ENCODE data around the gene COQ8A. TPM values are rescaled to one million over a fixed set of nuclear protein-coding genes. Genes with fewer than 3 reads are reported as not detected.
A peak's percentile ranks its signal among the peaks of the same experiment; 100 is the strongest.
"Not testable (repeated sequence)": the region's sequence is repeated elsewhere in the genome, so short reads cannot be mapped to it uniquely, and the experiment has no call there.

COQ8A gene
- total RNA-seq, 1 donor from 2014 or later: 13.8 TPM

GRCh38 chr1:226993814-226994585 lies 53.9 kb downstream of the COQ8A start:
- Mint-ChIP-seq H3K9me3 (peaks cover 5% of the 10 kb centered on the region), H3K4me1 (peaks cover 35% of the 10 kb centered on the region), H3K4me3 (no peak overlapping the region), H3K36me3 (peaks cover 14% of the 10 kb centered on the region), H3K27ac (peak overlapping the region; percentile 16), H3K27me3 (ENCODE audit: insufficient read depth, low read depth) (peaks cover 2% of the 10 kb centered on the region)
- Histone ChIP-seq H3K27ac (peak overlapping the region; percentile 79), H3K36me3 (no peaks in the 10 kb centered on the region), H3K4me2 (peak overlapping the region; percentile 63), H3K79me2 (ENCODE audit: low read depth) (no peaks in the 10 kb centered on the region), H2AFZ (replicated peaks) (no peak overlapping the region), H3K4me1 (peaks cover 49% of the 10 kb centered on the region), H4K20me1 (ENCODE audit: low read depth) (no peaks in the 10 kb centered on the region), H3K9me3 (ENCODE audit: low read depth) (no peaks in the 10 kb centered on the region), H3K9ac (no peak overlapping the region), H3K4me3 (no peak overlapping the region), H3K27me3 (no peaks in the 10 kb centered on the region), H3F3A (ENCODE audit: low read depth) (peaks cover 46% of the 10 kb centered on the region)
- DNase-seq (ENCODE audit: low spot score): peak; percentile 73
- no peak for TF ChIP-seq EZH2 (IDR thresholded peaks at IDR 0.05)
- no peak for TF ChIP-seq EZH2phosphoT487 (IDR thresholded peaks at IDR 0.05)
- TF ChIP-seq CTCF (IDR thresholded peaks at IDR 0.05): no peak

- H3K79me2 ChIP-seq (ENCODE audit: low read depth): no peaks in the 10 kb centered on the region
- Mint-ChIP-seq H3K27ac (peak overlapping the region; percentile 50), H3K36me3 (peaks cover 19% of the 10 kb centered on the region), H3K4me1 (peaks cover 35% of the 10 kb centered on the region), H3K4me3 (no peak overlapping the region), H3K9me3 (peaks cover 5% of the 10 kb centered on the region), H3K27me3 (ENCODE audit: insufficient read depth, low read depth) (peaks cover 4% of the 10 kb centered on the region)
- H2AFZ ChIP-seq (replicated peaks): no peak overlapping the region
- peak overlapping the region; percentile 79 for H3K27ac ChIP-seq
- H3K9ac ChIP-seq: no peak overlapping the region
- H3K4me1 ChIP-seq: peaks cover 43% of the 10 kb centered on the region
- TF ChIP-seq EZH2 (IDR thresholded peaks at IDR 0.05) (no peak), CTCF (IDR thresholded peaks at IDR 0.05) (no peak), EZH2phosphoT487 (IDR thresholded peaks at IDR 0.05) (no peak)
- no peaks in the 10 kb centered on the region for H4K20me1 ChIP-seq (ENCODE audit: low read depth)
- no peaks in the 10 kb centered on the region for H3K9me3 ChIP-seq (ENCODE audit: low read depth)
- H3K4me2 ChIP-seq: peak overlapping the region; percentile 63
- no peak overlapping the region for H3K4me3 ChIP-seq
- H3K36me3 ChIP-seq: no peaks in the 10 kb centered on the region
- no peaks in the 10 kb centered on the region for H3K27me3 ChIP-seq
- DNase-seq (ENCODE audit: low spot score): no peak
- H3F3A ChIP-seq (ENCODE audit: low read depth): peaks cover 39% of the 10 kb centered on the region
These were observed 54.7 kb downstream of the COQ8A start for GRCh38 chr1:226994586-226995364.

GRCh38 chr1:226995365-226996332 lies 55.6 kb downstream of the COQ8A start:
- Histone ChIP-seq H3K27me3 (no peaks in the 10 kb centered on the region), H3K4me1 (peaks cover 43% of the 10 kb centered on the region), H2AFZ (replicated peaks) (no peak overlapping the region), H3K27ac (peak overlapping the region; percentile 13), H3K4me2 (peak overlapping the region; percentile 31), H3K4me3 (no peak overlapping the region), H4K20me1 (ENCODE audit: low read depth) (no peaks in the 10 kb centered on the region), H3K79me2 (ENCODE audit: low read depth) (no peaks in the 10 kb centered on the region), H3K36me3 (no peaks in the 10 kb centered on the region), H3F3A (ENCODE audit: low read depth) (peaks cover 39% of the 10 kb centered on the region), H3K9me3 (ENCODE audit: low read depth) (no peaks in the 10 kb centered on the region), H3K9ac (no peak overlapping the region)
- DNase-seq (ENCODE audit: low spot score): peak; percentile 57
- Mint-ChIP-seq H3K27ac (no peak overlapping the region), H3K9me3 (peaks cover 5% of the 10 kb centered on the region), H3K36me3 (peaks cover 22% of the 10 kb centered on the region), H3K4me1 (peaks cover 33% of the 10 kb centered on the region), H3K27me3 (ENCODE audit: insufficient read depth, low read depth) (peaks cover 4% of the 10 kb centered on the region), H3K4me3 (no peak overlapping the region)
- TF ChIP-seq CTCF (IDR thresholded peaks at IDR 0.05) (no peak), EZH2 (IDR thresholded peaks at IDR 0.05) (no peak), EZH2phosphoT487 (IDR thresholded peaks at IDR 0.05) (no peak)

GRCh38 chr1:226999579-226999978 lies 59.5 kb downstream of the COQ8A start:
- H3K27ac Mint-ChIP-seq; H3K27me3 ChIP-seq; H3K4me2 ChIP-seq; H3K79me2 ChIP-seq (ENCODE audit: low read depth); H3K36me3 ChIP-seq; H4K20me1 ChIP-seq (ENCODE audit: low read depth); H3K9ac ChIP-seq; H2AFZ ChIP-seq (replicated peaks); H3K27me3 Mint-ChIP-seq (ENCODE audit: insufficient read depth, low read depth); H3K4me3 ChIP-seq; H3K4me3 Mint-ChIP-seq; H3K9me3 Mint-ChIP-seq; H3K27ac ChIP-seq; H3K9me3 ChIP-seq (ENCODE audit: low read depth); DNase-seq (ENCODE audit: low spot score): not testable (repeated sequence)
- H3K4me1 Mint-ChIP-seq: peaks cover 22% of the 10 kb centered on the region
- H3K36me3 Mint-ChIP-seq: peaks cover 25% of the 10 kb centered on the region
- Histone ChIP-seq H3K4me1 (peaks cover 24% of the 10 kb centered on the region), H3F3A (ENCODE audit: low read depth) (peaks cover 22% of the 10 kb centered on the region)
